ENCODE data around the gene HERPUD1. TPM values are rescaled to one million over a fixed set of nuclear protein-coding genes. Genes with fewer than 3 reads are reported as not detected.
"Not testable (repeated sequence)": the region's sequence is repeated elsewhere in the genome, so short reads cannot be mapped to it uniquely, and the experiment has no call there.

The HERPUD1 gene
- total RNA-seq = 100 to 1,000 TPM; 159 TPM

GRCh38 chr16:56931892-56932720 is at the start of gene HERPUD1:
Gene HERPUD1 (plus strand): TSS chr16:56932142. CDS start chr16:56932245, 103 bp downstream.
- H3K36me3 Mint-ChIP-seq = peaks cover 50% of the 10 kb centered on the region
- no peaks in the 10 kb centered on the region for H3K27me3 Mint-ChIP-seq
- H3K4me1 Mint-ChIP-seq (ENCODE audit: low read depth) = peaks cover 36% of the 10 kb centered on the region
- H3K4me3 Mint-ChIP-seq = peak within 1 kb of the TSS; percentile 98
- H3K27ac Mint-ChIP-seq = peak within 1 kb of the TSS; percentile 98
- no peaks in the 10 kb centered on the region for H3K9me3 Mint-ChIP-seq
- DNase-seq = peak; percentile 100
- intact Hi-C loops (cut with micrococcal nuclease) = loop anchor here (1.0 to 5.0 kb wide), 4 partner anchors 13 to 480 kb away; partner anchors contain the start of genes NUDT21, NUP93 and OGFOD1
- ChIA-PET CTCF (interaction anchor here (0.8 to 2.4 kb wide), 5 partner anchors 13 to 64 kb away, joined by 3 to 11 read pairs (median 6); partner anchors contain the start of gene NLRC5), POLR2A (interaction anchor here (0.5 to 4.7 kb wide), 20 partner anchors 7 to 254 kb away, joined by 3 to 54 read pairs (median 4); partner anchors contain the start of genes NLRC5, PSME3IP1 and RSPRY1)

GRCh38 chr16:56883586-56883985 is 48.4 kb upstream of the HERPUD1 start:
- H3K4me3 Mint-ChIP-seq = no peak overlapping the region
- intact Hi-C loops (cut with micrococcal nuclease) = no loop called here
- H3K36me3 Mint-ChIP-seq = no peaks in the 10 kb centered on the region
- CTCF ChIA-PET = interaction anchor here (1.2 kb wide), 1 partner anchor 16 kb away, joined by 3 read pairs; no protein-coding TSS in a partner anchor
- POLR2A ChIA-PET = no interaction called here
- no peaks in the 10 kb centered on the region for H3K9me3 Mint-ChIP-seq
- no peak overlapping the region for H3K27ac Mint-ChIP-seq
- no peaks in the 10 kb centered on the region for H3K27me3 Mint-ChIP-seq
- no peak for DNase-seq
- no peaks in the 10 kb centered on the region for H3K4me1 Mint-ChIP-seq (ENCODE audit: low read depth)

DNA sequence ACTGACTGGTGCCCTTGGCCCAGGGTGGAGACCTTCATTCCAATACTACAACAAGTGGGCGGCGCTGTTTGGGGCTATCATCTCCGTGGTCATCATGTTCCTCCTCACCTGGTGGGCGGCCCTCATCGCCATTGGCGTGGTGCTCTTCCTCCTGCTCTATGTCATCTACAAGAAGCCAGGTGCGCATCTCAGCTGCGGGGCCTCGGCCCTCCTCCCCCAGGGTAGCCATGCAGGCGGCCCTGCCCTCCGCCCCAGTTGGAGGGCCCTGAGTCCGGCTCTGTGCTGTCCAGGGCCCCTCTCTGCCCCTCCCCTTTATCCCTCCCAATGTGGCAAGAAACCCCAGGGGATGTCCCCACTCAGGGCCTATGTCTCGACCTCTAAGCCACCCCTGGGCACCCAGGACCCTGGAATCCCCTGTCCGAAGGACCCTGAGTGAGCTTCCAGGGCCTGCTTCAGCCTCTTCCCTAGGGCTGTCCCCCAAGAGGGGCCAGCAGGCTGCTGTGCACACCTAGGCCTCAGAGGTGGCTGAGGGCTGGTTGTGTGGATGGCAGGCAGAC is 47.8 kb upstream of the HERPUD1 start:
- no peaks in the 10 kb centered on the region for H3K36me3 Mint-ChIP-seq
- no peak overlapping the region for H3K27ac Mint-ChIP-seq
- no peaks in the 10 kb centered on the region for H3K4me1 Mint-ChIP-seq (ENCODE audit: low read depth)
- no peak overlapping the region for H3K4me3 Mint-ChIP-seq
- intact Hi-C loops (cut with micrococcal nuclease) = no loop called here
- POLR2A ChIA-PET = interaction anchor here (1.6 kb wide), 1 partner anchor 61 kb away, joined by 3 read pairs; no protein-coding TSS in a partner anchor
- CTCF ChIA-PET = interaction anchor here (1.2 kb wide), 1 partner anchor 16 kb away, joined by 3 read pairs; no protein-coding TSS in a partner anchor
- H3K27me3 Mint-ChIP-seq = no peaks in the 10 kb centered on the region
- DNase-seq = no peak
- H3K9me3 Mint-ChIP-seq = no peaks in the 10 kb centered on the region

DNA sequence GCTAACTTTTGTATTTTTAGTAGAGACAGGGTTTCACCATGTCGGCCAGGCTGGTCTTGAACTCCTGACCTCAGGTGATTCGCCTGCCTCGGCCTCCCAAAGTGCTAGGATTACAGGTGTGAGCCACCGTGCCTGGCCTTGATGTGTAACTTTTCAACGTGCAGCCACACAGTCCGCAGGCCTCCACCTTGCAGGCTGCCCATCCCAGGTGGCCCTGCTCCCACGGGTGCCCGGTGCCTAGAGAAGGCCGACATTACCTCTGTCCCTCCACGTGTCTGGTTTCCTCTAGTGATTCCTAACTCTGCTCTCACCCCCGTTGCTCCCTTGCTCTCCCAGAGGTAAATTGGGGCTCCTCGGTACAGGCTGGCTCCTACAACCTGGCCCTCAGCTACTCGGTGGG is 47.0 kb upstream of the HERPUD1 start:
- CTCF ChIA-PET; H3K4me3 Mint-ChIP-seq; H3K9me3 Mint-ChIP-seq; intact Hi-C loops (cut with micrococcal nuclease); H3K4me1 Mint-ChIP-seq (ENCODE audit: low read depth); DNase-seq; H3K27ac Mint-ChIP-seq; H3K36me3 Mint-ChIP-seq; H3K27me3 Mint-ChIP-seq: not testable (repeated sequence)
- POLR2A ChIA-PET = interaction anchor here (1.6 kb wide), 1 partner anchor 60 kb away, joined by 3 read pairs; no protein-coding TSS in a partner anchor

DNA sequence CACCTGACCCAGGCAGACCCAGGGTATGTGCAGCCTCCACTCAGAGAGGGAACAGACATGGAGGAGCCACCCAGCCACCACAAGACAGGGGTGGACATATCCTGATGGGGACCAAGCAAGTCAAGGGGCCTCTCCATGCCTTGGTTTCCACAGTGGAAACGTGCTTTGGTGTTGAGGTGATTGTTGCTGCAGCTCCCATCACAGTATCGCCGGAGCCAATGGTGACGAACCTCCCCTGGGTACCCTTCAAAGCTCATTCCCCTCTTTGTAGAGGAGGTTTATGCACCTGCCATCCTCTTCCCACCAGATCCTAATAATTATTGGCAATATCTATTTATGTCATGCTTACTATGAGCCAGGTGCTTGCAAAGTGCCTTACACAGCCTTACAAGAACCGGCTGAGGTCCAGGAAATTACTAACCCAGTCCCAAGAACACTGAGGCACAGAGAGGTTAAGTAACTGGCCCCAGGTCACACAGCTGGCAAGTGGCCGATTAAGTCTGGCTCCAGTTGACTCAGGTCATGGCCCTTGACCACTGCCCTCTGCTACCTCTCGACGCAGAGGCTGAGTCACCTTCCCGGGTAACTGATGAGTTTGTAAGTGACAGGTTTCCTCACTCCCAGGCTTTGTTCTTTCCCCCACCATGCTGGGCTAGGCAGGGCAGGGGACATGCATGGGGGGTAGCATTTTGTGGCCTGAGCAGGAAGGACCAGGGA is 46.3 kb upstream of the HERPUD1 start:
- POLR2A ChIA-PET = interaction anchor here (1.6 kb wide), 1 partner anchor 59 kb away, joined by 3 read pairs; no protein-coding TSS in a partner anchor

GRCh38 chr16:56886296-56886695 is 45.6 kb upstream of the HERPUD1 start:
- no peak overlapping the region for H3K4me3 Mint-ChIP-seq
- no peak overlapping the region for H3K27ac Mint-ChIP-seq
- ChIA-PET POLR2A (no interaction called here), CTCF (no interaction called here)
- H3K9me3 Mint-ChIP-seq = no peaks in the 10 kb centered on the region
- no peak for DNase-seq
- H3K36me3 Mint-ChIP-seq = no peaks in the 10 kb centered on the region
- no peaks in the 10 kb centered on the region for H3K4me1 Mint-ChIP-seq (ENCODE audit: low read depth)
- intact Hi-C loops (cut with micrococcal nuclease) = no loop called here
- no peaks in the 10 kb centered on the region for H3K27me3 Mint-ChIP-seq

More for the DNA sequence above, 46.3 kb upstream of the HERPUD1 start:
- no peak overlapping the region for H3K27ac Mint-ChIP-seq
- CTCF ChIA-PET = no interaction called here
- H3K36me3 Mint-ChIP-seq = no peaks in the 10 kb centered on the region
- no peaks in the 10 kb centered on the region for H3K27me3 Mint-ChIP-seq
- intact Hi-C loops (cut with micrococcal nuclease) = no loop called here
- no peaks in the 10 kb centered on the region for H3K4me1 Mint-ChIP-seq (ENCODE audit: low read depth)
- no peak for DNase-seq
- H3K9me3 Mint-ChIP-seq = no peaks in the 10 kb centered on the region
- H3K4me3 Mint-ChIP-seq = no peak overlapping the region

DNA sequence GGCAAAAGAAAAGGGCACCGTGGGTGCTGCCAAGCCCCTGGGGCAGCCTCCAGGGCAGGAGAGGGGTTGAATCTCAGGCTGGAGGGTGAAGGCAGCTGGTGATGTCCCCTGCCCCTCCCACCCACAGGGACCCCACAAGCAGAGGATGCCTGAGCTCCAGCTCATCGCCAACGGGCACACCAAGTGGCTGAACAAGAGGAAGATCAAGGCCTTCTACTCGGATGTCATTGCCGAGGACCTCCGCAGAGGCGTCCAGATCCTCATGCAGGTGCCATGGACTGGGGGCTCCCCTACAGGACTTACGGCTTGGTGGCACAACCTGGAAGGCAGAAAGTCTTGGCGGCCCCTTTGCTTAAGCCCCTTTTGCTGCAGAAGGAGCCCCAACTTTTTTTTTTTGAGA is 45.1 kb upstream of the HERPUD1 start:
- Mint-ChIP-seq H3K4me3 (no peak overlapping the region), H3K27me3 (no peaks in the 10 kb centered on the region), H3K9me3 (no peaks in the 10 kb centered on the region), H3K36me3 (no peaks in the 10 kb centered on the region), H3K4me1 (ENCODE audit: low read depth) (no peaks in the 10 kb centered on the region), H3K27ac (no peak overlapping the region)
- no peak for DNase-seq
- CTCF ChIA-PET = no interaction called here
- POLR2A ChIA-PET = interaction anchor here (0.5 kb wide), 1 partner anchor 83 kb away, joined by 4 read pairs; no protein-coding TSS in a partner anchor
- intact Hi-C loops (cut with micrococcal nuclease) = no loop called here

DNA sequence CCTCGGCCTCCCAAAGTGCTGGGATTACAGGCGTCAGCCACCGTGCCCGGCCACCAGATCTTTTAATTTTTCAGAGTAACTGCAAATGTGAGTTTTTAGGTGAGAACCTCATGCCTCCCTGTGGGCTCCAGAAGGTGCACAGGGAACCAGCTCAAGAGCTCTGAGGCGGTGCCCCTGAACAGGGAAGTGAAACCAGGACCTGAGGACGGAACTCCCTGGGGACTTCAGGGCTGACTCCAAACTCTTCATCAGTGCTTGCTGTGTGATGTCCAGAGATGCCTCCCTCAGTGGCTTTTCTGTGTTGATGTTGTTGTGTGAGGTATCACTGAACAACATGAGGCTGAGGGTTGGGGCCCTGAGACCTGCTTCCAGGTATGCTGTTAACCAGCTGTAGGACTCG is 43.1 kb upstream of the HERPUD1 start:
- no peak overlapping the region for H3K4me3 Mint-ChIP-seq
- intact Hi-C loops (cut with micrococcal nuclease) = no loop called here
- H3K4me1 Mint-ChIP-seq (ENCODE audit: low read depth) = no peaks in the 10 kb centered on the region
- no peaks in the 10 kb centered on the region for H3K36me3 Mint-ChIP-seq
- H3K27me3 Mint-ChIP-seq = no peaks in the 10 kb centered on the region
- DNase-seq = no peak
- no peak overlapping the region for H3K27ac Mint-ChIP-seq
- H3K9me3 Mint-ChIP-seq = no peaks in the 10 kb centered on the region
- ChIA-PET CTCF (no interaction called here), POLR2A (no interaction called here)

- ChIA-PET CTCF (no interaction called here), POLR2A (no interaction called here)
- no peaks in the 10 kb centered on the region for H3K27me3 Mint-ChIP-seq
- DNase-seq = no peak
- H3K9me3 Mint-ChIP-seq = no peaks in the 10 kb centered on the region
- H3K4me3 Mint-ChIP-seq = no peak overlapping the region
- H3K27ac Mint-ChIP-seq = no peak overlapping the region
- intact Hi-C loops (cut with micrococcal nuclease) = no loop called here
- H3K36me3 Mint-ChIP-seq = no peaks in the 10 kb centered on the region
- H3K4me1 Mint-ChIP-seq (ENCODE audit: low read depth) = no peaks in the 10 kb centered on the region
These were observed 42.7 kb upstream of the HERPUD1 start for GRCh38 chr16:56889206-56889605.

DNA sequence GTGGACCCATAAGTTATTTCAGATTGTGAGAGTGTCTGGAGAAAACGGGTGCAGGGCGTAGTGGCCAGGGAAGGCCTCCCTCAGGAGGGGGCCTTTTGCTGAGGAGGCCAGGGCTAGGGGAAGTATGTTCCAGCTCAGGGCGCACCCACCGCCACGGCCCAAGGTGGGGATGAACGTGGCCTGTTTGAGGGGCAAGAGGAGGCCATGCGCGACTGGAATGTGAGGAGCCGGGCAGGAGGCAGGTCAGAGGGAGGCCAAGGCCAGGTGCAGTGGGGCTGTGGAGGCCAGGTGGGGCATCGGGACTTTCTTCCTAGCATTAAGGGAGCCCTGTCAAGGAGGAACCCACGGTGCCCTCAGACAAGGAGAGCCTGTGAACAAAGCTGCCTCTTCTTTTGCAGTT is 40.3 kb upstream of the HERPUD1 start:
- Mint-ChIP-seq H3K36me3 (no peaks in the 10 kb centered on the region), H3K4me1 (ENCODE audit: low read depth) (no peaks in the 10 kb centered on the region), H3K27me3 (no peaks in the 10 kb centered on the region), H3K4me3 (no peak overlapping the region), H3K9me3 (no peaks in the 10 kb centered on the region), H3K27ac (no peak overlapping the region)
- POLR2A ChIA-PET = interaction anchor here (0.9 kb wide), 1 partner anchor 41 kb away, joined by 4 read pairs; no protein-coding TSS in a partner anchor
- intact Hi-C loops (cut with micrococcal nuclease) = no loop called here
- no peak for DNase-seq
- CTCF ChIA-PET = no interaction called here

GRCh38 chr16:56892705-56893104 is 39.2 kb upstream of the HERPUD1 start:
- H3K4me1 Mint-ChIP-seq (ENCODE audit: low read depth) = no peaks in the 10 kb centered on the region
- intact Hi-C loops (cut with micrococcal nuclease) = no loop called here
- no peaks in the 10 kb centered on the region for H3K9me3 Mint-ChIP-seq
- POLR2A ChIA-PET = interaction anchor here (0.9 kb wide), 1 partner anchor 40 kb away, joined by 4 read pairs; no protein-coding TSS in a partner anchor
- no peak overlapping the region for H3K27ac Mint-ChIP-seq
- CTCF ChIA-PET = no interaction called here
- no peaks in the 10 kb centered on the region for H3K36me3 Mint-ChIP-seq
- no peak for DNase-seq
- no peaks in the 10 kb centered on the region for H3K27me3 Mint-ChIP-seq
- no peak overlapping the region for H3K4me3 Mint-ChIP-seq

GRCh38 chr16:56894331-56894917 is 37.5 kb upstream of the HERPUD1 start:
- H3K4me3 Mint-ChIP-seq = no peak overlapping the region
- no peaks in the 10 kb centered on the region for H3K27me3 Mint-ChIP-seq
- H3K9me3 Mint-ChIP-seq = no peaks in the 10 kb centered on the region
- CTCF ChIA-PET = interaction anchor here (1.1 kb wide), 1 partner anchor 15 kb away, joined by 3 read pairs; no protein-coding TSS in a partner anchor
- POLR2A ChIA-PET = no interaction called here
- intact Hi-C loops (cut with micrococcal nuclease) = no loop called here
- H3K4me1 Mint-ChIP-seq (ENCODE audit: low read depth) = peaks cover 8% of the 10 kb centered on the region
- no peak for DNase-seq
- H3K27ac Mint-ChIP-seq = no peak overlapping the region
- no peaks in the 10 kb centered on the region for H3K36me3 Mint-ChIP-seq

All from activated CD4-positive, alpha-beta memory T cell treated with anti-CD3 and anti-CD28 coated beads for 36 hours (primary cell).